ENCODE results near the gene FGGY. TPM values are rescaled to one million over a fixed set of nuclear protein-coding genes. Genes with fewer than 3 reads are reported as not detected.
"Not testable (repeated sequence)": the region's sequence is repeated elsewhere in the genome, so short reads cannot be mapped to it uniquely, and the experiment has no call there.

FGGY gene
- total RNA-seq, 1 donor from 2014 or later: 18.2 TPM

- Mint-ChIP-seq H3K4me3 (ENCODE audit: low read depth) (no peak overlapping the region), H3K27me3 (no peaks in the 10 kb centered on the region), H3K36me3 (ENCODE audit: insufficient read depth) (no peaks in the 10 kb centered on the region), H3K4me1 (ENCODE audit: low read depth) (no peaks in the 10 kb centered on the region), H3K27ac (no peak overlapping the region), H3K9me3 (ENCODE audit: low read depth) (no peaks in the 10 kb centered on the region)
- DNase-seq (ENCODE audit: low spot score, unreplicated experiment): no peak
- no peak for TF ChIP-seq CTCF (IDR thresholded peaks at IDR 0.05; ENCODE audit: unreplicated experiment)
Measured at GRCh38 chr1:59349101-59349500, 52.2 kb downstream of the FGGY start.

- H3K9me3 Mint-ChIP-seq (ENCODE audit: low read depth): no peaks in the 10 kb centered on the region
- no peak for TF ChIP-seq CTCF (IDR thresholded peaks at IDR 0.05; ENCODE audit: unreplicated experiment)
- DNase-seq (ENCODE audit: low spot score, unreplicated experiment): no peak
- peaks cover 3% of the 10 kb centered on the region for H3K4me1 Mint-ChIP-seq (ENCODE audit: low read depth)
- H3K4me3 Mint-ChIP-seq (ENCODE audit: low read depth): no peak overlapping the region
- no peaks in the 10 kb centered on the region for H3K27me3 Mint-ChIP-seq
- no peak overlapping the region for H3K27ac Mint-ChIP-seq
- no peaks in the 10 kb centered on the region for H3K36me3 Mint-ChIP-seq (ENCODE audit: insufficient read depth)
Measured at GRCh38 chr1:59350521-59350920, 53.6 kb downstream of the FGGY start.

GRCh38 chr1:59352065-59352464 lies 55.2 kb downstream of the FGGY start:
- TF ChIP-seq CTCF (IDR thresholded peaks at IDR 0.05; ENCODE audit: unreplicated experiment): no peak
- Mint-ChIP-seq H3K9me3 (ENCODE audit: low read depth) (no peaks in the 10 kb centered on the region), H3K4me1 (ENCODE audit: low read depth) (peaks cover 3% of the 10 kb centered on the region), H3K27me3 (no peaks in the 10 kb centered on the region), H3K36me3 (ENCODE audit: insufficient read depth) (no peaks in the 10 kb centered on the region), H3K27ac (no peak overlapping the region), H3K4me3 (ENCODE audit: low read depth) (no peak overlapping the region)
- no peak for DNase-seq (ENCODE audit: low spot score, unreplicated experiment)

DNA sequence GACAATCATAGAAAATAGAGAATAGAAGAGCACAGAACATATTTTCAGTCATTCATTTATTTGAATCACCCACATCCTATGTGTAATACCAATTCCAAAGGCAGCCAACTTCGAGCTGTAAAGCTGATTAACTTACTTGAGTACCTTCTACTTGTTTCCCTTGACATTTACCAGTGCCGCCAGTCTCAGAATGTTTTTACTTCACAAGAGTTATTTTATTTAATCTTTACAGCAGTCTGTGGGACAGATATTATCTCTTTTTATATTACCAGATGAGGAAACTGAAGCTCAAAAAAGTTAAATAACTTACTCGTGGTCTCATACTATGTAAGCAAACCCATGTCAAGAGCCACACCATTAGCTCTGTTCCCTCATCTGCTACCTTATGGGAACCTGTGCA lies 56.6 kb downstream of the FGGY start:
- no peak for DNase-seq (ENCODE audit: low spot score, unreplicated experiment)
- no peaks in the 10 kb centered on the region for H3K36me3 Mint-ChIP-seq (ENCODE audit: insufficient read depth)
- peaks cover 3% of the 10 kb centered on the region for H3K4me1 Mint-ChIP-seq (ENCODE audit: low read depth)
- H3K4me3 Mint-ChIP-seq (ENCODE audit: low read depth): no peak overlapping the region
- H3K27ac Mint-ChIP-seq: no peak overlapping the region
- H3K9me3 Mint-ChIP-seq (ENCODE audit: low read depth): no peaks in the 10 kb centered on the region
- no peak for TF ChIP-seq CTCF (IDR thresholded peaks at IDR 0.05; ENCODE audit: unreplicated experiment)
- no peaks in the 10 kb centered on the region for H3K27me3 Mint-ChIP-seq

DNA sequence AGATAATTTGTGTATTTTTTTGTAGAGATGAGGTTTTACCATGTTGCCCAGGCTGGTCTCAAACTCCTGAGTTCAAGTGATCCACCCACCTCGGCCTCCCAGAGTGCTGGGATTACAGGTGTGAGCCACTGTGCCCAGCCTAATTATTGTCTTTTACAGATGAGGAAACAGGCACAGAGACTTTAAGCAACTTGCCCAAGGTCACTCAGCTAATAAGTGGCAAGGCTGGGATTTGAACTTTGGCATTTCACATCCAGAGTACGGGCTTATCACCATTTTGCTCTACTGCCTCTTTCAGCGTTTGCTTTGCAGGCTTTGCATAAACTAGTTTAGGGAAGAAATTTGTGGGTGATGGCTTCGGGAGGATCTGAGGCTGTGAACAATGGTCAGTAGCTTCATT lies 57.3 kb downstream of the FGGY start:
- H3K27ac Mint-ChIP-seq; H3K4me1 Mint-ChIP-seq (ENCODE audit: low read depth); H3K27me3 Mint-ChIP-seq; DNase-seq (ENCODE audit: low spot score, unreplicated experiment); H3K4me3 Mint-ChIP-seq (ENCODE audit: low read depth); H3K36me3 Mint-ChIP-seq (ENCODE audit: insufficient read depth); H3K9me3 Mint-ChIP-seq (ENCODE audit: low read depth): not testable (repeated sequence)

GRCh38 chr1:59354709-59355337 lies 57.9 kb downstream of the FGGY start:
- no peak for TF ChIP-seq CTCF (IDR thresholded peaks at IDR 0.05; ENCODE audit: unreplicated experiment)
- no peak for DNase-seq (ENCODE audit: low spot score, unreplicated experiment)
- no peaks in the 10 kb centered on the region for H3K36me3 Mint-ChIP-seq (ENCODE audit: insufficient read depth)
- H3K27me3 Mint-ChIP-seq: no peaks in the 10 kb centered on the region
- H3K27ac Mint-ChIP-seq: no peak overlapping the region
- H3K4me1 Mint-ChIP-seq (ENCODE audit: low read depth): peaks cover 10% of the 10 kb centered on the region
- no peak overlapping the region for H3K4me3 Mint-ChIP-seq (ENCODE audit: low read depth)
- H3K9me3 Mint-ChIP-seq (ENCODE audit: low read depth): no peaks in the 10 kb centered on the region
